ENCODE data around the gene PSMB5. TPM values are rescaled to one million over a fixed set of nuclear protein-coding genes. Genes with fewer than 3 reads are reported as not detected.

PSMB5 gene
- total RNA-seq, 4 donors from 2014 or later = 135 to 155 (median 145) TPM

GRCh38 chr14:23066855-23067744 is 32.4 kb upstream of the PSMB5 start:
- TF ChIP-seq EP300 (IDR thresholded peaks at IDR 0.05) (no peak), POLR2A (IDR thresholded peaks at IDR 0.05; ENCODE audit: low read depth) (no peak), CTCF (IDR thresholded peaks at IDR 0.05) (no peak)
- WGBS = 80% methylated on average over 22 of the region's 23 CpGs
- H3K27me3 ChIP-seq = no peaks in the 10 kb centered on the region
- peaks cover 22 to 47% (median 46%) of the 10 kb centered on the region in 4 donors for H3K4me1 ChIP-seq
- H3K9me3 ChIP-seq = no peaks in the 10 kb centered on the region
- no peak overlapping the region for H3K4me3 ChIP-seq
- DNase-seq (ENCODE audit: extremely low spot score) = no peak
- intact Hi-C loops (cut with DNase I) = no loop called here
- H3K36me3 ChIP-seq = peaks cover 27 to 71% (median 68%) of the 10 kb centered on the region in 4 donors
- no peak overlapping the region for H3K27ac ChIP-seq (replicated peaks in 1 of 4)

DNA sequence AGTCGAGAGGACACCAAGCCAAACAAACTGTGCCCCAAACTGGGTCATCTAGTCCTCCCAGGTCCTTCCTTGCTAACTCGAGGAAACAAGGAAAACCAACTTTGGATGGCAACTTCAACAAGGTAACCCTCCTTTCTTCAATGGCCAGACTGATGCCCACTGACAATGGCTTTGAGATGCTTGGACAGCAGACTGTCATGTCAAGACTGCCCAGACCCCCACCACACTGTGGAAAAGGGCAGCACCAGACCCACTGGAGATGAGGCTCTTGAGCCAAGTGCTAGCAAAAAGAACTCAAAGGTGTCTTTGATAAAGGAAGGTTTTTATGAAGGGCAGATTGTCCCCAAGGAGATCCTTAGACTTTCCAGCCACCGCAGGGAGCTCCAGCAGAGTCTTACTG is 31.7 kb upstream of the PSMB5 start:
- WGBS = 87% methylated on average over 3 of the region's 3 CpGs
- Histone ChIP-seq H3K9me3 (no peaks in the 10 kb centered on the region), H3K36me3 (peaks cover 29 to 79% (median 75%) of the 10 kb centered on the region in 4 donors), H3K4me1 (peaks cover 22 to 48% (median 46%) of the 10 kb centered on the region in 4 donors), H3K4me3 (no peak overlapping the region), H3K27ac (replicated peaks in 1 of 4) (no peak overlapping the region), H3K27me3 (no peaks in the 10 kb centered on the region)
- TF ChIP-seq EP300 (IDR thresholded peaks at IDR 0.05) = no peak
- intact Hi-C loops (cut with DNase I) = no loop called here
- no peak for DNase-seq (ENCODE audit: extremely low spot score)

GRCh38 chr14:23063601-23064000 is 28.9 kb upstream of the PSMB5 start:
- TF ChIP-seq POLR2AphosphoS5 (IDR thresholded peaks at IDR 0.05) (peak in 1 of 2 donors; percentile 3), POLR2A (IDR thresholded peaks at IDR 0.05; ENCODE audit: low read depth) (no peak)
- 86% methylated on average over 5 of the region's 5 CpGs for WGBS
- Histone ChIP-seq H3K4me1 (peaks cover 11 to 26% (median 22%) of the 10 kb centered on the region in 4 donors), H3K36me3 (peaks cover 55 to 100% (median 99%) of the 10 kb centered on the region in 4 donors), H3K4me3 (no peak overlapping the region), H3K9me3 (no peaks in the 10 kb centered on the region), H3K27me3 (no peaks in the 10 kb centered on the region), H3K27ac (replicated peaks in 1 of 4) (no peak overlapping the region)
- intact Hi-C loops (cut with DNase I) = no loop called here
- DNase-seq (ENCODE audit: extremely low spot score) = no peak

GRCh38 chr14:23062002-23062401 is 27.3 kb upstream of the PSMB5 start:
- Histone ChIP-seq H3K27ac (replicated peaks in 1 of 4) (peak overlapping the region; percentile 49 to 70 (median 60)), H3K27me3 (no peaks in the 10 kb centered on the region), H3K4me1 (peaks cover 12 to 31% (median 26%) of the 10 kb centered on the region in 4 donors), H3K4me3 (no peak overlapping the region), H3K9me3 (no peaks in the 10 kb centered on the region), H3K36me3 (peaks cover 48 to 89% (median 84%) of the 10 kb centered on the region in 4 donors)
- intact Hi-C loops (cut with DNase I) = no loop called here
- WGBS = 15% methylated on average over 4 of the region's 4 CpGs
- DNase-seq (ENCODE audit: extremely low spot score) = no peak
- TF ChIP-seq POLR2A (IDR thresholded peaks at IDR 0.05; ENCODE audit: low read depth) (no peak), POLR2AphosphoS5 (IDR thresholded peaks at IDR 0.05) (peak; percentile 71 to 73), CTCF (IDR thresholded peaks at IDR 0.05) (no peak)

- TF ChIP-seq CTCF (IDR thresholded peaks at IDR 0.05) = no peak
- peak overlapping the region in 3 of 4 donors; percentile 49 to 70 (median 63) for H3K27ac ChIP-seq (replicated peaks in 1 of 4)
- intact Hi-C loops (cut with DNase I) = no loop called here
These were observed 26.0 kb upstream of the PSMB5 start for GRCh38 chr14:23060536-23061260.

More at GRCh38 chr14:23060536-23061260, 26.0 kb upstream of the PSMB5 start:
- Histone ChIP-seq H3K4me1 (peaks cover 23 to 44% (median 39%) of the 10 kb centered on the region in 4 donors), H3K9me3 (no peaks in the 10 kb centered on the region), H3K36me3 (peaks cover 45 to 76% (median 72%) of the 10 kb centered on the region in 4 donors), H3K27me3 (no peaks in the 10 kb centered on the region), H3K4me3 (no peak overlapping the region)
- 88% methylated on average over 17 of the region's 17 CpGs for WGBS
- no peak for DNase-seq (ENCODE audit: extremely low spot score)

Measured in esophagus muscularis mucosa (tissue), 4 donors.